T follicular helper cell (primary cell): Measurements from ENCODE around the gene METAP1.
A peak's percentile ranks its signal among the peaks of the same experiment; 100 is the strongest.
"Not testable (repeated sequence)": the region's sequence is repeated elsewhere in the genome, so short reads cannot be mapped to it uniquely, and the experiment has no call there.

Experiments
- DNase-seq: peaks from one replicate; pipeline ENCODE4 v3.0.0-alpha.2; 2020; ENCODE audit warnings: low read depth
- total RNA-seq, 2 experiments: gene quantifications; one replicate each; lab custom pipeline; 2026; lab: John Stamatoyannopoulos, UW

Gene METAP1
- 58.7 to 88.4 reads per million in 2 experiments for total RNA-seq

DNA sequence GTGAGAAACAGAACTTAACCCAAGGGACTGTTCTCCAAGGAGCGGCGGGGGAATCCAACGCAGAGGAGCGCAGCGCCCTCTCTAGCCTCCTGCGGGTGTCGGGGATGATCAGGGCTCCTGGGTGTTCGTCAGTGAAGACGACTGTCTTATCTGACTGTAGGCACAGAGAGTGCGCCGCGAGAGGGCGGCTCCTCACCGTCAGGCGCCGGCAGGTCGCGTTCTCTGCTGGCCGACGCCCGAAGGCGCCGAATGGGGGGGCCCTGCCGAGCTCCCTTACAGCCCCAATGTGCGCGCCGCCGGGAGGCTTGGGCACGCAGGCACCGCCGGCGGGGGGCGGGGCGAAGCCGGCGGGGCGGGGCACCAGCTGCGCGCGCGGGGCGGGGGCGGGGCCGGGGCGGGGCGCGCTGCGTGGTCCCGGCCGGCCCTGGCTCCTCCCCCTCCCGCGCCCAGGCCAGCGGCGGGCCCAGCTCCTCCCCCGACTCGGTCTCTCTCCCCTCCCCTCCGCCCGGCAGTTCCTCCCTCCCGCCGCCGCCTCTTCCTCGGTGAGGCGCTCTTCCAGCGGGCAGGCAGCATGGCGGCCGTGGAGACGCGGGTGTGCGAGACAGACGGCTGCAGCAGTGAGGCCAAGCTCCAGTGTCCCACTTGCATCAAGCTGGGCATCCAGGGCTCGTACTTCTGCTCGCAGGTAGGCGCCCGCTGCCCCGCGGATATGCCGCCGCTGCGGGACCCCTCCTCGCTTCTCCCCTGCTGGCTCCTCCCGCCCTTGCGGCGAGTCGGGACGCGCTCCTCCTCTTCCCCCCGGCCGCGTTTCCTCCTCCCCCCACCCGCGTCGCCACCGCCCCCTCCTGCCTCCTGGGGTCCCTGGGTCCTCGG lies at the start of gene METAP1:
METAP1 (plus strand) TSS at position 539 of the 873 bp plus-strand sequence; CDS start at position 572, 33 bp downstream.
- DNase-seq, result peak; percentile 96

DNA sequence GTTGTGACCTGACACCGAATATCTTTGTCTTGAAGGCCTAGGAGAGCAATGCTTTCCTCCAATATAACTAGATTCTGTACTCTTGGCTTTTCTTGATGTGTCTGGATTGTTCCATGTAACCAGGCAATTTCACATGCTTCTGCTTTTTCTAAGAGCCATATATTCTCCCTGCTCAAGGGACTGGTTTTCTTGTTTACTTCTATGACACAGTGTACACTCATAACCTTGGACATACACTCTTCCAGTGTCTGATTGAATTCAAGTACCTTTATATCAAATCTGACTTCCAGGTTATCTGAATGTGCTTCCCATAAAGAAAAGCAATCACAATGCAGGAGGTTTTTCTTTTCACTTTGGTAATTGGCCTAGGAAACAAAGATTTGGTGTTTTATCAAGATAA lies 49.2 kb upstream of the METAP1 start:
- no peak for DNase-seq

DNA sequence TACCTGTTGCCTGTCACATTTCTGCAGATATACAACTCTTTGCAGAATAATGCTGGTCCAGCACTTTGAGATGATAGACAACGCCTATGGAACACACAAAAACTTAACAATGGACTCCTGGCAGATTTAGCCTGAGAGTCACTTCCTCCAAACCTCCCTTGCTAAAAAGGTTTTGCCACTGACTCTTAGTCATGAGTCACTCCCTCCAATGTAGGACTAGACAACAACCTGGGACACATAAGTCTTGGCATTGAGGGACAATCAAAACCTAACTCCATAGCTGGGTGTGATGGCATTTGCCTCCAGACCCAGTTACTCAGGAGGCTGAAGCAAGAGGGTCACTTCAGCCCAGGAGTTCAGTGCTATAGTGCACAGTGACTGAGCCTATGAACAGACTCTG lies 44.6 kb upstream of the METAP1 start:
- DNase-seq, result no peak

DNA sequence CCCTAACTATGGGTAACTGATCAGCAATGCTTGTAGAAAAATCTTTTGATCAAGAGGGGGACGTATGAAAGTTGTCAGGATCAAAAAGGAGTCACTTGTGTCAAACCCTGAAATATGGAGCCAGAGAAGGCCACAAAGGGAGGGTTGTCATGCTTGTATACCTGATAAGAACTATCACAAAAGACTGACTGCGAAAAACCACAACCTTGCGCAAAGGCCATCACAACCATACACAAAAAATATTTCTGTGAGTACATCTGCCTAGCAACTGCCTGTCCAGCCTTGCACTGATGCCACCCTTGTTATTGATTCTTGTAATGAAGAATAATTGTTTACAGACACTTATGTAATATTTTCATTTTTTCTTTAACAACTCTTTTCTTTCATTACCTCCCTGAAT lies 43.8 kb upstream of the METAP1 start:
- DNase-seq, result no peak

DNA sequence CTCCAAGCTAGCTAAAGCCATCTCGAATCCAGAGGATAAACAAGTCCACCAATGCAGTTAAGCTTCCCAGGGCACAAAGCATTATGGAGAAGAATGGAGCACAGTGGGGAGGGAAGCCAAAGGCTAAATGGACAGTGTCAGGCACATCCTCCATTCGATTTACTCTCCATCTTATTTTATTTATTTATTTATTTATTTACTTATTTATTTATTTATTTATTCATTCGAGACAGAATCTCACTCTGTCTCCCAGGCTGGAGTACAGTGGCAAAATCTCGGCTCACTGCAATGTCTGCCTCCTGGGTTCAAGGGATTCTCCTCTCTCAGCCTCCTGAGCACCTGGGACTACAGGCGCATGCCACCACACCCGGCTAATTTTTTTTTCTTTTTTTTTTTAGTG lies 40.3 kb upstream of the METAP1 start:
- DNase-seq, result no peak

DNA sequence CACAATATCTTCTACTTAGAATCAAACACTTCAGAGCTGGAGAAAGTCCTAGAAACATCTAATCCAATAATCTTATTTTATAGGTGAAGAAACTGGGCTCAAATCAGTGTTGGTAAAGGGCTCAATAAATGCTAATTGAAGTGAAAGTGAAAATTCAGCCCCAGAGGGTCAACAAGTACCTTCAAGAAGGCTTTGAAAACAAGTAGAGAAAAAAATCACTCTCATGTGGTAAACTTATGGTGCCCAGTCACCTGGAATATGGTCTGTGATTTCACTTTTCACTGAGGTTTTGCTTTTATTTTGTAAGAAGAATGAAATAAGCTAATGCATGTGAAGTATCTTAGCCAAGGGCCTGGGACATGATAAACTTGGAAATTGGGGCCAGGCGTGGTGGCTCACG lies 37.5 kb upstream of the METAP1 start:
- no peak for DNase-seq

DNA sequence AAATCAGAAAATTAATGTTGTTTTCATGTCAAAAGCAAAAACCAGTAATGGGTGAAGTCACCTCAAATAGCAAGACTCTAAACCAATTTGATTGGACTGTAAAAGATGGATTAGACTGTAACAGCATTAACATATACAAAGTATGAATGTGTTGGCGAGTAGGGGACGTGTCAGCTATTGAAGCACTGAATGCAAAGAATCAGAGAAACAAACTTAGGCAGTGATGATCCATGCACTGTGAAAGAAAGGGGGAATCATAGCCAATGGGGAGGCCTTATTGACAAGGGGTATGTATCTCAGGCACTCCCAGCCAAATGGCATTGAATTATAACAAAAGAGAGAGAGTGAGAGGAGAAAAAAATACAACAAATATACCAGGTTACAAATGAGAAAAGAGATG lies 36.1 kb upstream of the METAP1 start:
- DNase-seq, result no peak

DNA sequence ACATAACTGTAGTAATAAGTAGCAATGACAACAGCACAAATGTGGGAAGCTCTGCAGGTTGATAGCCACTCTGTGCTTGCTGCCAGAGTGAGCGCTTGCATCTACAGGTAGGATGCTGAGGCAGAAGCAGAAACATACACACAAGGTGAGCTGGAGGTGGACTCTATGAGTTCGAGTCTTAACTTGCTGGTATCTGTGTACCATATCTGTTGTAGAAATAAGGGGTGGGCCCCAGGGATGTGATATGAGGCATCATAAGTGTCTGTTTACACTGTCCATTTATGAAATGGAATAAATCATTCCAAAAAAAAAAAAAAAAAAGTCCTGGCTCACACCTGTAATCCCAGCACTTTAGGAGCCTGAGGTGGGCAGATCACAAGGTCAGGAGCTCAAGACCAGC lies 33.8 kb upstream of the METAP1 start:
- no peak for DNase-seq

DNA sequence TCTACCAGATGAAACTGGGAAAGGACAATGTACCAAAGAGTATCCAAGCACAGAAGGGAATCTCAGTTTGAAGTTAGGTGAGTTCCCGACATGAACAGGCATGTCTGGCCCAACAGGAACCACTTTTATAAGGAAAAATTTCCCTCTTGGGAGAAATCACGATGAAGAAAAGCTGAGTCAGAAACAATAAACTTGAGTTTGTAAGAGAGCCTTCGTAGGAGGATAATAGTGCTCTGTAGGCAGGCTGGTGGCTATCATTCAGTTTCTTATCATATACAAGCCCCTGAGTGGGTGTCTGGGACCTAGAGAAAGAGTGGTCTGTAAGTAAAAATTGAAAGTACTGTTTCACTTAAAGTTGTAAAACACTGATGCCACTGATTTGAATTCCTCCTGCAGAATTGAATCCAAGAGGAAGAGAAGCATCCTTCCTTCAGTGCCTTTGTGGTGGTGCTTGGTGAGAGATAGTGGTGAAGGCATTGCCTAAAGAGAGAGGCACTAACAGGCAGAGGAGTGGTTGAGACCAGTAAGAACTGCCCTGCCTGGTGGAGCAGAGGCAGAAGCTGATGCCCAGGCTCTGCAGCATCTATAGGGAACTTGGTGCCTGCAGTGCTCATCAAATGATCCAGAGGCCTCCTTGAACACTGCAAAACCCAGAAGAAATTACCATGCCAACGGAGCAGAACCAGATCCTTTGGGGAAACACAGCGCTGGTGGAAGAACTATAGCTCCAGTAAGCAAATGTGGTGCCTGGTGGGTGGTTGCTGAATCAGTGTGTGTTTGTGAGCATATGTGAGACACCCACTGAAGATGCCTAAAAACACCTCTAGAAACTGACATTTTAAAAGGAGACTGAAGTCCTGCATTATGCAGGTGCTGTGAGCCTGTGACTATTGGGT lies 31.7 kb upstream of the METAP1 start:
- DNase-seq, result no peak

DNA sequence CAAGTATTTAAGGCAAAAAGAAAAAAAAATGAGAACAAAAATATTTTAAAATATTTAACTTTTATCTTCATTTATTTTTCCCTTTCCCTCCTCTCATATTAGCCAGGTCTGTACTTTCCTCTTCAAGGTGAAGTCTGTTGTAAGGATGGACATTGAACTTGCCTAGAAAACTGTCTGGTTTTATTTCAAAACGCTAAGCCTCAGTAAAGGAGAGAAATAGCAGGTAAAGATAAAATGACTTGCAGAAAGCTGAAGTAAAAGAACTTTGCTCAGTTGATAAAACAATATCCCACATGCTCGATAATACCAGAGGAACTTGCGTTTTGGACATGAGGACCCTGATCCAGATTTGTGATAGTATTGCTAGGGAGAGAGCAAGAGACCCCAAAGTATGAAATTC lies 28.6 kb upstream of the METAP1 start:
- DNase-seq, result no peak

DNA sequence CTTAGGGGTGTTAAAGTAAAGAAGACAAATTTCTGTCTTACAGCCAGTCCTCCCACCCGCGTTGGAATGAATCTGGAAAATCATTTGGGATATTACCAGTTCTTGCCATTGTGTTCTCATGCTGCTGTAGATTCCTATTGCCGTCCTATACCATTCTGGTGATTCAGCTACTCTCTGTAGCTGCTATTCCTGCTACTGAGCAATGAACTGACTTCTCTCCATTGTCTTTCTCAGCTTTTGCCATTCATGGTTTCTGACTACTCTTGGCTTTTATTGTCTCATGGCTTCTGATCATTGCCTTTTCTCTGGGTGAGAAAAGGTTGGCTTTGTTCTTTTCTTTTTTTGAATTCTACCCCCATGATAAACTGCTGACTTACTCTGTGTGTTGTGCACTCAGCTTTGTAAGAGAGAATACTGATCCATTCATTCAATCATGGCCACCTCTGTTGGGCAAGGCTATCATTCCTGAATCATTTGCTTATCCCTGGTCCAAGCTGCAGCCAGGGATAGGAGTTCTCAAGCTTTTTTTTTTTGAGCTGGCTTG lies 27.7 kb upstream of the METAP1 start:
- DNase-seq, result no peak

DNA sequence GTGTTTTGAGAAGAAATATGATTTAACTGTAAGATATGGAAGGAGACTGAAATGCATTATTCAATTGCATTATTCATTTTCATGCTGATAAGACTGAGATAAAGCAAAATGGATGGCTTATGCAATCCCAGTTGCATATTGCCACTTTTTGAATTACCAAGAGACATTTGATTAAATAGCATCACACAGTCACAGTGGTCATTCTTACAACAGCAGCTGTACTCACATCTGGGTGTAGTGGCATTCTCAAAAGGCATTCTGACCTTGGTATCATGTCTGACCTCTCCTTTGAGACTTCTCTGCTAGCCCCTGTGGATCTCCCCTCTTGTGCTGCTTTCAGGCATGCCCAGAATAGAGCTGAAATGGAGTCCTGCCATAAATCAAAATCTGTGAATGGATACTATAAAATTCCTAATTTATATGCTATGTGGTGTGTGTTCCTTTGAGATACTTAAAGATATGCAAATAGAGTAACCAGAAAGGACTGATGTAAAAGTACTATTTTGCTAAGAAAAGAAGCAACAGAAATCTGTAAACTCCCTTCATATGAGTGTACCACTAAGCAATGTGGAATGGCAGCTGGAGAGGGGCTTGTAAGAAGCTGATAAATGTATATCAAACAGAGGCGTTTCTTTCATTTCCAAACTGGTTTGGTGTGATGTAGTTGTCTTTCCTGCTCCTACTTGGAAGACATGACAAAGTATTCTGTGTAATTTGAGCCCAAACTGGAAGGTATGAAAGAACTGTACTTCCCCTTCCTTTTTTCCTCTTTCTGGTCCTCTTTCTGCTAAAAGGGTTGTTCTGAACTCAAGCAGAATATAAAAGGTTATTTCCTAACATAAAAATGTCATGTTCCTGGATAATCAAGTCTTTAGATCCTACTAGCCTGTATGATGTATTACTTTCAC lies 25.4 kb upstream of the METAP1 start:
- DNase-seq, result no peak

DNA sequence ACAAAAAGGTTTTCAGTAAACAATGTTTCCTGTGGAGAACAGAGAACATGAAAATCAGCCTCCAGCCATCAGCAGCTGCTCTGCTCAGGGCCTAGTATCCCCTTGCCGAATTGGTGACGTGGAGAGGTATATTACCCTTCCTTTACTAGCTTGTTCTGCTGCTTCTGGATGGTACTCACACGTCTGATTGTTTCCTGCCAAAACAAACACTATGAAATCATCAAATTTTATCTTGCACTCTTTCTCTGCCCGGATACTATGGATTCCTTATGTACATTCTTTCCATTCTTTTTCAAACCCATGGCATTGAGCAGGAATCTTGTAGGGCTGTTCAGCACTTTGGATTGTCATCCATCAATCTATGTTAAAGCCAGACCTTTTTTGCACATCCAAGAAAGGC lies 18.8 kb upstream of the METAP1 start:
- DNase-seq, result no peak

DNA sequence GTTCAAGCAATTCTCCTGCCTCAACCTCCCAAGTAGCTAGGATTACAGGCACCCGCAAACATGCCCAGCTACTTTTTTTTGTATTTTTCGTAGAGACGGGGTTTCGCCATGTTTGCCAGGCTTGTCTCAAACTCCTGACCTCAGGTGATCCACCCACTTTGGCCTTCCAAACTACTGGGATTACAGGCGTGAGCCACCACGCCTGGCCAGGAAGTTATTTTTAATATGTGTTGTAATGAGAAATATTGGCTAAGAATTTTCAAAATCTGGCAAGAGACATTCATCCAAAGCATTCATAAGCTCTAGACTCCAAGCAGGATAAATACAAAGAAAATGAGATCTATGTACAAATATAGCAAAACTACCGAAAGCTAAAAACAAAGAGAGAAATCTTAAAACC lies 18.0 kb upstream of the METAP1 start:
- no peak for DNase-seq

DNA sequence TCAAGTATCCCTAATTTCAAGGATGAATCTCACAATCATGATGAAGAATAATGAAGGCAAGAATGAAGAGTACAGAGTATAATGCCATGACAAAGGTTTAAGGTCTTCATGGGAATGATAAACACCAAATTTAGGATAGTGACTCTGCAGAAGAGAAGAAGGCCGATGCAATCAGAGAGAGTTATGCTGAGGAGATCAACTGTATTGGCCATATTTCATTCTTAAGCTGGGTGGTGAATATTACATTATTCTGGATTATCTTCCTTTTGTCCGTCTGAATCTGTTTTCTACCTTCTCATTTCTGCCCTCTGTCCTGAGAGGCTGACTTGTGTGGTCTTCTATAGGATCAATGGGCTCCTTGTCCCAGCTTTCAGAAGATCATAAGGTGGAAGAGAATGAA lies 7.8 kb upstream of the METAP1 start:
- DNase-seq, result no peak

DNA sequence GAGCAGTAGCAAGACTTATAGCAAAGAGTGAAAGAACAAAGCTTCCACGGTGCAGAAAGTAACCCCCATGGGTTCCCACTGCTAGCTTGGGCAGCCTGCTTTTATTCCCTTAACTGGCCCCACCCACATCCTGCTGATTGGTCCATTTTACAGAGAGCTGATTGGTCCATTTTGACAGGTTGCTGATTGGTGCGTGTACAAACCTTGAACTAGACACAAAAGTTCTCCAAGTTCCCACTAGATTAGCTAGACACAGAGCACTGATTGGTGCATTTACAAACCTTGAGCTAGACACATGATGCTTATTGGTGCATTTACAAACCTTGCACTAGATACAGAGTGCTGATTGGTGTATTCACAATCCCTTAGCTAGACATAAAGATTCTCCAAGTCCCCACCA lies 2.7 kb upstream of the METAP1 start:
- DNase-seq, result not testable (repeated sequence)

DNA sequence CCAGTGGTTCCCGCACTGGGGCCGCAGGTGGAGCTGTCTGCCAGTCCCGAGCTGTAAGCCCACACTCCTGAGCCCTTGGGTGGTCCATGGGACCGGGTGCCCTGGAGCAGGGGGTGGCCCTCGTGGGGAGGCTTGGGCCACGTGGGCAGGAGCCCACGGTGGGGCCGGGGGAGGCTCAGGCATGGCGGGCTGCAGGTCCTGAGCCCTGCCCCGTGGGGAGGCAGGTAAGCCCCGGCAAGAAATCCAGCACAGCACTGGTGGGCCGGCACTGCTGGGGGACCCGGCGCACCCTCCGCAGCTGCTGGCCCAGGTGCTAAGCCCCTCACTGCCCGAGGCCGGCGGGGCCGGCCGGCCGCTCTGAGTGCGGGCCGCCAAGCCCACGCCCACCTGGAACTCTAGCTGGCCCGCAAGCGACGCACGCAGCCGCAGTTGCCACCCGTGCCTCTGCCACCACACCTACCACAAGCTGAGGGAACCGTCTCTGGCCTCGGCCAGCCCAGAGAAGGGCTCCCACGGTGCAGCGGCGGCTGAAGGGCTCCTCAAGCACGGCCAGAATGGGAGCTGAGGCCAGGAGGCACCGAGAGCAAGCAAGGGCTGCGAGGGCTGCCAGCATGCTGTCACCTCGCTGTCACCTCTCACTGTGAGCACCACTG lies 2.0 kb upstream of the METAP1 start:
- no peak for DNase-seq

DNA sequence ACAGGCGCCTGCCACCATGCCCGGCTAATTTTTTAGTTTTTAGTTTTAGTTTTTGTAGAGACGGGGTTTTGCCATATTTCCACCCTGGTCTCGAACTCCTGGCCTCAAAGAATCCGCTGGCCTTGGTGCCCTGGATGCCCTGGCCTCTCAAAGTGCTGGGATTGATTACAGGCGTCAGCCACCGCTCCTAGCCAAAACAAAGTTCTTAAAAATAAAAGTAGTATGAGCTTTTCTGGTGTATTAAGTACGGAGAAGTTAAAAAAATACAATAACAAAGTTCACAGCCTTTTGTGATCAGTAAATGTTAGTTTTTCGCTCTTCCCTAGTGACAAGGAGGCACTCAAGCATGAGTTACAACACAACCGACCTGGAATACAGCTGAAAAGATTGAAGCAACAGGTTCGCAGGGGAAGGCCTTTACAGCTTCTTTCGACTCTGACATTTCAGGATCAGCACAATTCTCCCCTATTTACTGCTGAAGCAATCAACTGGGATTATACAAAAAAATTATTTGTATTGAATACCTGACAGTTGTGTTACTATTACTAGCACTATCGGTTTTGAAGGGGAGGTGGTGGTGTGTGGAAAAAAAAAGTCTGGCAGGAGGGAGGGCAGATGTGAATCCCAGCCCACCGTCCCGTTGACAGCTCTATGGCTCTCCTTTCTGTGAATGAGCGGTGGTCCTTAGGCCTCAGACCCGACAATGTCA lies 893 bp upstream of the METAP1 start:
- no peak for DNase-seq

DNA sequence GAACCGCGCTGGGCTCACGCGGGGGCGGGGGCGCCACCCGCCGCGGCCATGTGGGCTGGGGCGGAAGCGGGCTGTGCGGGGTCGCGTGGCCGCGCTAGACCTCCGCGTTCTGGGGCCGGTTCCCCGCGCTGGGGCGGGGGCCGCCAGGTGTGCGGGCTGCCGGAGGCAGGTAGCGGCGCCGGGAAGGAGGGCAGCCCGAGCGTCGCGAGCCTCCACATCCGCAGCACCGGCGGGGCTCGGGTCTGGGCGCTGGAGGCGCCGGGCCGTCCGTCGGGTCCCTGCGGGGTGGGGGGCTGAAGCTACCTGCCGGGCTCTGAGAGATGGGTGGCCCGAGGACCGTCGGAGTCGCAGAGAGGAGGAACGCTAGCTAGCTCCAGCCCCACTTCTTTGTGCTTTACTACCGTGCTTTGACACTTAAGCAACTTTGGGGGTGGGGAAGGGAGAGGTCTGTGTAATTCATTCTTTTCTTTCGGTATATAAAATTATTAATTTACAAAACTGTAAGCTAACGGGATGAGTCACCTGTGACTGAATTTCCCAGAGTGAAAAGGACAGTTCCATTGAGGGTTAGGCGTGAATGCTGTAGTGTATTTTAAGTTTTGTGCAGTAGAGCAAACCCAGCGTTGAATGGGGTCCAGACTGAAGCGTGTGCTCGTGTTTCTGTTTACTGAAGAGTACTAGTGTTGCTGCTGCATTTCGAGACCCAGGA lies 689 bp downstream of the METAP1 start:
- no peak for DNase-seq

DNA sequence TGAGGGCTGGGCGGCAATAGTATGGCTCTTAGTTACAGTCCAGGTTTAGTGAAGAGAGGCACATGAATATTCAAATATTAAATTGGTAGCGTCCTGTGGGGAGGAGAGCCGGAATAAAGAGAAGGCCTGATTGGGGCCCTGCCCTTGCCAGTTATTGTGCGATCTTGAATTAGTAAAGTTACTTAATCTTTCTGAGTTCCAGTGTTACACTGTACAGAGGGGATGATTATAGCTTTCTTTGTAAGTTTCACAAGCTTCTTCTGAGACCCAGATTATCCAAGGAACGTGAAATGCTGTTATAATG lies 1.2 kb downstream of the METAP1 start:
- DNase-seq, result no peak
